HepG2 (cell line): ENCODE measurements around the gene CDC42SE2. TPM values are rescaled to one million over a fixed set of nuclear protein-coding genes. Genes with fewer than 3 reads are reported as not detected.

ENCODE experiments used
- ATAC-seq: fragments of 200-7000 bp; cut with Tn5 transposase; 3 replicates; pipeline ENCODE4 v1.9.1; 2020; ENCODE audit warnings: mild to moderate bottlenecking, moderate library complexity
- BruUV-seq: library from RNA; stranded (reverse); fragments of 400-500 nt; replicated peaks from 2 replicates; lab custom pipeline; 2021; lab: Mats Ljungman, UMichigan
- CTCF ChIA-PET: fragments of 300-600 bp; formaldehyde crosslinking; extraction: SDS; loops from one replicate; lab custom pipeline; 2021; ENCODE audit warnings: low total read pairs, inconsistent platforms, low intra/inter-chr PET ratio; lab: Yijun Ruan, JAX
- POLR2A ChIA-PET: fragments of 350-600 bp; sonication (Branson Sonifier 250); formaldehyde crosslinking; loops from one replicate; lab custom pipeline; 2020; ENCODE audit warnings: antibody characterized with exemption, inconsistent platforms; lab: Yijun Ruan, JAX
- DNase-seq: peaks from one replicate; pipeline ENCODE4 v3.0.0-alpha.2; 2015; ENCODE audit warnings: low spot score
- FAIRE-seq: peaks from 3 replicates; lab custom pipeline; 2011; peaks lifted over from hg19 to GRCh38; lab: Jason Lieb, UNC
- H2AFZ ChIP-seq: one replicate; pipeline ENCODE4 v1.6.1; 2011; ENCODE audit warnings: low read length, inconsistent platforms
- H3K27ac ChIP-seq: fragments of 300-600 bp; 3 replicates; pipeline ENCODE4 v1.8.0; 2011; ENCODE audit warnings: mixed run types, mild to moderate bottlenecking, mixed read lengths, low read length, inconsistent platforms; ENCODE audit not compliant: insufficient read depth; ENCODE audit errors: extremely low read length
- H3K27me3 ChIP-seq, 2 experiments: fragments of 200-600 bp in 1 of 2; 2 replicates in 1 of 2; 3 replicates in 1 of 2; pipeline versions ENCODE4 v1.6.0 to v1.8.0; 2011; ENCODE audit warnings: low read length in 2 of 2, mild to moderate bottlenecking in 2 of 2, moderate library complexity in 2 of 2, inconsistent platforms in 1 of 2; ENCODE audit not compliant: insufficient read depth in 2 of 2, control insufficient read depth in 1 of 2
- H3K36me3 ChIP-seq, 2 experiments: fragments of 200-600 bp in 1 of 2; replicated peaks in 1 of 2; 2 replicates in 1 of 2; 3 replicates in 1 of 2; pipeline versions ENCODE4 v1.5.1 to v1.8.0; 2011; ENCODE audit warnings: low read length in 2 of 2, inconsistent platforms in 1 of 2; ENCODE audit not compliant: insufficient read depth in 2 of 2, control insufficient read depth in 1 of 2
- H3K4me1 ChIP-seq: 2 replicates; pipeline ENCODE4 v1.5.1; 2012; ENCODE audit warnings: low read length, inconsistent platforms; ENCODE audit not compliant: insufficient read depth
- H3K4me2 ChIP-seq: 2 replicates; pipeline ENCODE4 v1.6.0; 2011; ENCODE audit warnings: low read depth, low read length, inconsistent platforms
- H3K4me3 ChIP-seq, 3 experiments: fragments of 200-600 bp in 1 of 3; sonication (generic), shearing (Covaris generic) in 1 of 3; replicated peaks in 1 of 3; 2 replicates each; pipeline ENCODE4 v1.5.1; 2011 to 2016; ENCODE audit warnings: low read length in 3 of 3, inconsistent platforms in 2 of 3, low read depth in 2 of 3, mild to moderate bottlenecking in 2 of 3, control low read depth in 1 of 3, mixed read lengths in 1 of 3; ENCODE audit not compliant: insufficient read depth in 1 of 3
- H3K79me2 ChIP-seq: one replicate; pipeline ENCODE4 v1.6.1; 2011; ENCODE audit warnings: low read length, inconsistent platforms; ENCODE audit not compliant: insufficient read depth
- H3K9ac ChIP-seq: 2 replicates; pipeline ENCODE4 v1.6.0; 2011; ENCODE audit warnings: mild to moderate bottlenecking, low read depth, low read length, inconsistent platforms; ENCODE audit not compliant: insufficient read depth
- H3K9me3 ChIP-seq: 2 replicates; pipeline ENCODE4 v1.5.1; 2012; ENCODE audit warnings: mild to moderate bottlenecking, low read length
- H4K20me1 ChIP-seq: 2 replicates; pipeline ENCODE4 v1.6.0; 2011; ENCODE audit warnings: inconsistent platforms, mild to moderate bottlenecking, low read length, moderate library complexity; ENCODE audit not compliant: insufficient read depth
- KDM1A ChIP-seq: IDR thresholded peaks from 2 replicates; pipeline ENCODE4 v1.6.1; 2016; ENCODE audit warnings: missing compliant biosample characterization
- NCOA2 ChIP-seq: sonication (generic); formaldehyde crosslinking; IDR thresholded peaks from 2 replicates; pipeline ENCODE4 v1.8.0; 2022; ENCODE audit warnings: inconsistent platforms
- NFAT5 ChIP-seq: sonication (generic); formaldehyde crosslinking; IDR thresholded peaks from 2 replicates; pipeline ENCODE4 v1.4.0; 2020; ENCODE audit warnings: missing genetic modification reagents
- PBX2 ChIP-seq: IDR thresholded peaks from 2 replicates; pipeline ENCODE4 v1.6.1; 2016; ENCODE audit warnings: control low read depth
- SMYD3 ChIP-seq: sonication (generic); formaldehyde crosslinking; IDR thresholded peaks from 2 replicates; pipeline ENCODE4 v1.8.1; 2023; ENCODE audit warnings: mild to moderate bottlenecking, missing genetic modification reagents
- THAP11 ChIP-seq: IDR thresholded peaks from 2 replicates; pipeline ENCODE4 v1.6.1; 2016; ENCODE audit warnings: missing biosample characterization, missing genetic modification reagents
- WGBS: methylation state at CpG from one replicate; pipeline ENCODE4 v1.1.6; 2017; ENCODE audit warnings: low lambda C conversion rate; 5-methylcytosine and 5-hydroxymethylcytosine counted together
- in situ Hi-C: cut with HindIII; loops from 2 replicates; pipeline ENCODE4 v1.10.0; 2017; ENCODE audit warnings: low pct_unique_long_range_greater_than_20kb; ENCODE audit not compliant: extremely low pct_ligation_motif_present
- intact Hi-C: fragments of 100-400 bp; cut with micrococcal nuclease; formaldehyde crosslinking; loops from one replicate; pipeline ENCODE4 v1.10.0; 2022; ENCODE audit not compliant: unreplicated experiment
- polyA plus RNA-seq, 8 experiments: library from polyadenylated mRNA; depleted of rRNA in 3 of 8; stranded (reverse) in 7 of 8; unstranded in 1 of 8; fragments of >200 nt; fragmentation: Illumina TruSeq in 4 of 8; extraction: Trizol in 4 of 8; gene quantifications; 2 replicates each; pipeline versions ENCODE4 v1.2.1 to v1.2.3, GENCODE V29; 2011 to 2016; ENCODE audit warnings: low read depth in 4 of 8, missing spikeins in 1 of 8, mixed read lengths in 1 of 8; ENCODE audit not compliant: insufficient read depth in 1 of 8
- total RNA-seq, 5 experiments: library from RNA; depleted of rRNA; stranded (reverse); fragments of >200 nt; fragmentation: Illumina TruSeq; extraction: Trizol; gene quantifications; 2 replicates each; pipeline ENCODE4 v1.2.3, GENCODE V29; 2016; ENCODE audit warnings: low read depth in 1 of 5

CDC42SE2 gene
- total and polyA plus RNA-seq, 2 of the 13 experiments (the other 11 are each of a cell fraction or from before 2014, with no cell fraction given): 19.6 to 25.0 TPM

GRCh38 chr5:131371835-131372234 lies 108.0 kb downstream of the CDC42SE2 start:
- no peak for ATAC-seq
- no peaks in the 10 kb centered on the region for H3K27me3 ChIP-seq
- 95% methylated on average over 2 of the region's 2 CpGs for whole genome bisulfite sequencing

More at GRCh38 chr5:131371835-131372234, 108.0 kb downstream of the CDC42SE2 start:
- BruUV-seq: no TSS peak
- in situ Hi-C loops: no loop called here
- DNase-seq (no peak), FAIRE-seq (no peak)
- no peaks in the 10 kb centered on the region for H3K36me3 ChIP-seq
- no peaks in the 10 kb centered on the region for H4K20me1 ChIP-seq
- H3K4me3 ChIP-seq: no peak overlapping the region
- H3K27ac ChIP-seq: no peak overlapping the region
- intact Hi-C loops: no loop called here
- H2AFZ ChIP-seq: no peak overlapping the region
- POLR2A ChIA-PET: no interaction called here
- H3K9ac ChIP-seq: no peak overlapping the region
- peaks cover 8% of the 10 kb centered on the region for H3K79me2 ChIP-seq
- H3K4me1 ChIP-seq: peaks cover 19% of the 10 kb centered on the region
- H3K4me2 ChIP-seq: no peak overlapping the region
- no peaks in the 10 kb centered on the region for H3K9me3 ChIP-seq
- TF ChIP-seq THAP11 (CRISPR knock-in tag): no peak
- TF ChIP-seq PBX2 (CRISPR knock-in tag): no peak
- no peak for TF ChIP-seq KDM1A (CRISPR knock-in tag)
- TF ChIP-seq SMYD3 (CRISPR knock-in tag): no peak
- TF ChIP-seq NFAT5: no peak
- TF ChIP-seq NCOA2 (CRISPR knock-in tag): no peak
- TF ChIP-seq, all 625 proteins: peak for 0
- CTCF ChIA-PET: no interaction called here
